ENCODE results near the gene ZEB2. TPM values are rescaled to one million over a fixed set of nuclear protein-coding genes. Genes with fewer than 3 reads are reported as not detected.

Gene ZEB2
- polyA plus RNA-seq, 2 donors: 3.7 to 5.9 TPM

GRCh38 chr2:144509001-144509878, 10.7 kb downstream of the ZEB2 start:
- no peak overlapping the region for H3K4me3 ChIP-seq (ENCODE audit: low read depth in 1 of 2, low read length in 2 of 2)

GRCh38 chr2:144508172-144508851, 11.6 kb downstream of the ZEB2 start:
- H3K9me3 ChIP-seq (ENCODE audit: control insufficient read depth in 2 of 2, insufficient read depth in 1 of 2, low read depth in 1 of 2, low read length in 1 of 2): no peaks in the 10 kb centered on the region
- H3K27me3 ChIP-seq (ENCODE audit: control insufficient read depth in 1 of 2, insufficient read depth in 2 of 2, low read length in 2 of 2): peaks cover 0 to 6% of the 10 kb centered on the region in 2 donors
- peak overlapping the region; percentile 16 to 55 for H3K27ac ChIP-seq (ENCODE audit: low read depth in 2 of 2, low read length in 1 of 2)
- H3K36me3 ChIP-seq (ENCODE audit: control insufficient read depth in 2 of 2, insufficient read depth in 2 of 2, low read length in 1 of 2): no peaks in the 10 kb centered on the region
- 60 to 69% methylated on average over 15 of the region's 15 CpGs for WGBS, 2 donors
- H3K4me1 ChIP-seq (ENCODE audit: control insufficient read depth in 2 of 2, insufficient read depth in 2 of 2, low read length in 1 of 2): no peaks in the 10 kb centered on the region
- no peak overlapping the region for H3K4me3 ChIP-seq (ENCODE audit: low read depth in 1 of 2, low read length in 2 of 2)

More at GRCh38 chr2:144509001-144509878, 10.7 kb downstream of the ZEB2 start:
- no peaks in the 10 kb centered on the region for H3K9me3 ChIP-seq (ENCODE audit: control insufficient read depth in 2 of 2, insufficient read depth in 1 of 2, low read depth in 1 of 2, low read length in 1 of 2)
- H3K36me3 ChIP-seq (ENCODE audit: control insufficient read depth in 2 of 2, insufficient read depth in 2 of 2, low read length in 1 of 2): no peaks in the 10 kb centered on the region
- 54 to 61% methylated on average over 10 of the region's 10 CpGs for WGBS, 2 donors
- H3K27me3 ChIP-seq (ENCODE audit: control insufficient read depth in 1 of 2, insufficient read depth in 2 of 2, low read length in 2 of 2): peaks cover 0 to 6% of the 10 kb centered on the region in 2 donors
- peak overlapping the region; percentile 28 to 63 for H3K27ac ChIP-seq (ENCODE audit: low read depth in 2 of 2, low read length in 1 of 2)
- H3K4me1 ChIP-seq (ENCODE audit: control insufficient read depth in 2 of 2, insufficient read depth in 2 of 2, low read length in 1 of 2): no peaks in the 10 kb centered on the region

- Histone ChIP-seq H3K4me3 (ENCODE audit: low read depth in 1 of 2, low read length in 2 of 2) (no peak overlapping the region), H3K27me3 (ENCODE audit: control insufficient read depth in 1 of 2, insufficient read depth in 2 of 2, low read length in 2 of 2) (peaks cover 0 to 6% of the 10 kb centered on the region in 2 donors), H3K9me3 (ENCODE audit: control insufficient read depth in 2 of 2, insufficient read depth in 1 of 2, low read depth in 1 of 2, low read length in 1 of 2) (no peaks in the 10 kb centered on the region), H3K36me3 (ENCODE audit: control insufficient read depth in 2 of 2, insufficient read depth in 2 of 2, low read length in 1 of 2) (no peaks in the 10 kb centered on the region), H3K4me1 (ENCODE audit: control insufficient read depth in 2 of 2, insufficient read depth in 2 of 2, low read length in 1 of 2) (no peaks in the 10 kb centered on the region), H3K27ac (ENCODE audit: low read depth in 2 of 2, low read length in 1 of 2) (peak overlapping the region; percentile 16 to 26)
- 47 to 51% methylated on average over 5 of the region's 5 CpGs for WGBS, 2 donors
These were observed 12.3 kb downstream of the ZEB2 start for GRCh38 chr2:144507441-144508171.

GRCh38 chr2:144505245-144505831, 14.6 kb downstream of the ZEB2 start:
- Histone ChIP-seq H3K4me3 (ENCODE audit: low read depth in 1 of 2, low read length in 2 of 2) (no peak overlapping the region), H3K27ac (ENCODE audit: low read depth in 2 of 2, low read length in 1 of 2) (peak overlapping the region in 1 of 2 donors; percentile 72), H3K9me3 (ENCODE audit: control insufficient read depth in 2 of 2, insufficient read depth in 1 of 2, low read depth in 1 of 2, low read length in 1 of 2) (no peaks in the 10 kb centered on the region), H3K36me3 (ENCODE audit: control insufficient read depth in 2 of 2, insufficient read depth in 2 of 2, low read length in 1 of 2) (no peaks in the 10 kb centered on the region), H3K4me1 (ENCODE audit: control insufficient read depth in 2 of 2, insufficient read depth in 2 of 2, low read length in 1 of 2) (peaks cover 0 to 2% of the 10 kb centered on the region in 2 donors), H3K27me3 (ENCODE audit: control insufficient read depth in 1 of 2, insufficient read depth in 2 of 2, low read length in 2 of 2) (peaks cover 0 to 2% of the 10 kb centered on the region in 2 donors)
- 41 to 49% methylated on average over 2 of the region's 2 CpGs for WGBS, 2 donors

- Histone ChIP-seq H3K36me3 (ENCODE audit: control insufficient read depth in 2 of 2, insufficient read depth in 2 of 2, low read length in 1 of 2) (no peaks in the 10 kb centered on the region), H3K4me3 (ENCODE audit: low read depth in 1 of 2, low read length in 2 of 2) (no peak overlapping the region), H3K27me3 (ENCODE audit: control insufficient read depth in 1 of 2, insufficient read depth in 2 of 2, low read length in 2 of 2) (peaks cover 0 to 2% of the 10 kb centered on the region in 2 donors), H3K27ac (ENCODE audit: low read depth in 2 of 2, low read length in 1 of 2) (peak overlapping the region in 1 of 2 donors; percentile 7), H3K4me1 (ENCODE audit: control insufficient read depth in 2 of 2, insufficient read depth in 2 of 2, low read length in 1 of 2) (peaks cover 0 to 2% of the 10 kb centered on the region in 2 donors), H3K9me3 (ENCODE audit: control insufficient read depth in 2 of 2, insufficient read depth in 1 of 2, low read depth in 1 of 2, low read length in 1 of 2) (no peaks in the 10 kb centered on the region)
- 55 to 62% methylated on average over 6 of the region's 6 CpGs for WGBS, 2 donors
These were observed 15.7 kb downstream of the ZEB2 start for GRCh38 chr2:144504218-144504641.

- Histone ChIP-seq H3K27me3 (ENCODE audit: control insufficient read depth in 1 of 2, insufficient read depth in 2 of 2, low read length in 2 of 2) (no peaks in the 10 kb centered on the region), H3K9me3 (ENCODE audit: control insufficient read depth in 2 of 2, insufficient read depth in 1 of 2, low read depth in 1 of 2, low read length in 1 of 2) (no peaks in the 10 kb centered on the region), H3K4me1 (ENCODE audit: control insufficient read depth in 2 of 2, insufficient read depth in 2 of 2, low read length in 1 of 2) (peaks cover 0 to 2% of the 10 kb centered on the region in 2 donors), H3K4me3 (ENCODE audit: low read depth in 1 of 2, low read length in 2 of 2) (no peak overlapping the region), H3K36me3 (ENCODE audit: control insufficient read depth in 2 of 2, insufficient read depth in 2 of 2, low read length in 1 of 2) (no peaks in the 10 kb centered on the region), H3K27ac (ENCODE audit: low read depth in 2 of 2, low read length in 1 of 2) (no peak overlapping the region)
- WGBS, 2 donors: 63 to 64% methylated on average over 5 of the region's 5 CpGs
These were observed 16.7 kb downstream of the ZEB2 start for GRCh38 chr2:144503242-144503641.

- Histone ChIP-seq H3K9me3 (ENCODE audit: control insufficient read depth in 2 of 2, insufficient read depth in 1 of 2, low read depth in 1 of 2, low read length in 1 of 2) (no peaks in the 10 kb centered on the region), H3K27me3 (ENCODE audit: control insufficient read depth in 1 of 2, insufficient read depth in 2 of 2, low read length in 2 of 2) (no peaks in the 10 kb centered on the region), H3K27ac (ENCODE audit: low read depth in 2 of 2, low read length in 1 of 2) (no peak overlapping the region), H3K4me1 (ENCODE audit: control insufficient read depth in 2 of 2, insufficient read depth in 2 of 2, low read length in 1 of 2) (peaks cover 0 to 2% of the 10 kb centered on the region in 2 donors), H3K4me3 (ENCODE audit: low read depth in 1 of 2, low read length in 2 of 2) (no peak overlapping the region), H3K36me3 (ENCODE audit: control insufficient read depth in 2 of 2, insufficient read depth in 2 of 2, low read length in 1 of 2) (no peaks in the 10 kb centered on the region)
- 68 to 76% methylated on average over 7 of the region's 7 CpGs for WGBS, 2 donors
These were observed 17.6 kb downstream of the ZEB2 start for GRCh38 chr2:144502369-144502768.

GRCh38 chr2:144501627-144502026, 18.3 kb downstream of the ZEB2 start:
- Histone ChIP-seq H3K27ac (ENCODE audit: low read depth in 2 of 2, low read length in 1 of 2) (no peak overlapping the region), H3K4me3 (ENCODE audit: low read depth in 1 of 2, low read length in 2 of 2) (no peak overlapping the region), H3K9me3 (ENCODE audit: control insufficient read depth in 2 of 2, insufficient read depth in 1 of 2, low read depth in 1 of 2, low read length in 1 of 2) (no peaks in the 10 kb centered on the region), H3K27me3 (ENCODE audit: control insufficient read depth in 1 of 2, insufficient read depth in 2 of 2, low read length in 2 of 2) (no peaks in the 10 kb centered on the region), H3K4me1 (ENCODE audit: control insufficient read depth in 2 of 2, insufficient read depth in 2 of 2, low read length in 1 of 2) (peaks cover 2% of the 10 kb centered on the region in 2 donors), H3K36me3 (ENCODE audit: control insufficient read depth in 2 of 2, insufficient read depth in 2 of 2, low read length in 1 of 2) (no peaks in the 10 kb centered on the region)
- 73 to 79% methylated on average over 1 of the region's 1 CpG for WGBS, 2 donors

- WGBS, 2 donors: 79 to 81% methylated on average over 3 of the region's 3 CpGs
- H3K27ac ChIP-seq (ENCODE audit: low read depth in 2 of 2, low read length in 1 of 2): no peak overlapping the region
- peaks cover 2% of the 10 kb centered on the region in 2 donors for H3K4me1 ChIP-seq (ENCODE audit: control insufficient read depth in 2 of 2, insufficient read depth in 2 of 2, low read length in 1 of 2)
- H3K27me3 ChIP-seq (ENCODE audit: control insufficient read depth in 1 of 2, insufficient read depth in 2 of 2, low read length in 2 of 2): no peaks in the 10 kb centered on the region
- H3K4me3 ChIP-seq (ENCODE audit: low read depth in 1 of 2, low read length in 2 of 2): no peak overlapping the region
- no peaks in the 10 kb centered on the region for H3K36me3 ChIP-seq (ENCODE audit: control insufficient read depth in 2 of 2, insufficient read depth in 2 of 2, low read length in 1 of 2)
- no peaks in the 10 kb centered on the region for H3K9me3 ChIP-seq (ENCODE audit: control insufficient read depth in 2 of 2, insufficient read depth in 1 of 2, low read depth in 1 of 2, low read length in 1 of 2)
These were observed 18.8 kb downstream of the ZEB2 start for GRCh38 chr2:144501118-144501517.
